HG02943 (cell line): ENCODE measurements around the gene ZMIZ1.

Experiments used
- ATAC-seq: cut with Tn5 transposase; IDR thresholded peaks from one replicate; pipeline ENCODE4 v1.9.1; 2021; ENCODE audit warnings: mild to moderate bottlenecking, low read depth, moderate library complexity; ENCODE audit not compliant: unreplicated experiment

ZMIZ1 gene

GRCh38 chr10:79179957-79180309 lies 111.2 kb downstream of the ZMIZ1 start:
- no peak for ATAC-seq

- ATAC-seq = no peak
These were observed 111.9 kb downstream of the ZMIZ1 start for GRCh38 chr10:79180414-79181221.

GRCh38 chr10:79181227-79181626 lies 112.5 kb downstream of the ZMIZ1 start:
- no peak for ATAC-seq

- no peak for ATAC-seq
These were observed 113.1 kb downstream of the ZMIZ1 start for GRCh38 chr10:79181698-79182521.

- ATAC-seq = no peak
These were observed 114.2 kb downstream of the ZMIZ1 start for GRCh38 chr10:79182781-79183467.

GRCh38 chr10:79183468-79183865 lies 114.7 kb downstream of the ZMIZ1 start:
- ATAC-seq = no peak

- no peak for ATAC-seq
These were observed 115.4 kb downstream of the ZMIZ1 start for GRCh38 chr10:79184145-79184625.

GRCh38 chr10:79184657-79185056 lies 115.9 kb downstream of the ZMIZ1 start:
- ATAC-seq = no peak

- no peak for ATAC-seq
These were observed 116.5 kb downstream of the ZMIZ1 start for GRCh38 chr10:79185067-79185774.

GRCh38 chr10:79185796-79186374 lies 117.1 kb downstream of the ZMIZ1 start:
- ATAC-seq = no peak

GRCh38 chr10:79186486-79187120 lies 117.8 kb downstream of the ZMIZ1 start:
- ATAC-seq = no peak

GRCh38 chr10:79187121-79187940 lies 118.6 kb downstream of the ZMIZ1 start:
- ATAC-seq = no peak

- no peak for ATAC-seq
These were observed 119.6 kb downstream of the ZMIZ1 start for GRCh38 chr10:79188154-79188965.

GRCh38 chr10:79189181-79189580 lies 120.4 kb downstream of the ZMIZ1 start:
- ATAC-seq = no peak

- ATAC-seq = no peak
These were observed 121.2 kb downstream of the ZMIZ1 start for GRCh38 chr10:79189853-79190435.

GRCh38 chr10:79190740-79191261 lies 122.0 kb downstream of the ZMIZ1 start:
- no peak for ATAC-seq

- ATAC-seq = no peak
These were observed 123.3 kb downstream of the ZMIZ1 start for GRCh38 chr10:79191951-79192676.
